Epithelial cell of esophagus (primary cell): Measurements from ENCODE around the gene CDK14.
A peak's percentile ranks its signal among the peaks of the same experiment; 100 is the strongest.

Source experiments
- DNase-seq: peaks from one replicate; pipeline ENCODE4 v3.0.0; 2010; ENCODE audit warnings: low read depth
- H3K4me3 ChIP-seq: 2 replicates; pipeline ENCODE4 v1.5.1; 2011; ENCODE audit warnings: mild to moderate bottlenecking, low read length, control low read depth
- CTCF ChIP-seq: IDR thresholded peaks from 2 replicates; pipeline ENCODE4 v1.5.1; 2011; ENCODE audit warnings: low read depth, mild to moderate bottlenecking, low read length, control low read depth, inconsistent platforms; ENCODE audit not compliant: insufficient read depth; ENCODE audit errors: missing control alignments

CDK14 gene

GRCh38 chr7:90603346-90603745 is 7.2 kb downstream of the CDK14 start:
- no peak overlapping the region for H3K4me3 ChIP-seq
- no peak for DNase-seq
- no peak for TF ChIP-seq CTCF

GRCh38 chr7:90604383-90604782 is 8.3 kb downstream of the CDK14 start:
- no peak overlapping the region for H3K4me3 ChIP-seq
- no peak for TF ChIP-seq CTCF
- peak; percentile 89 for DNase-seq

GRCh38 chr7:90605055-90605454 is 8.9 kb downstream of the CDK14 start:
- no peak overlapping the region for H3K4me3 ChIP-seq
- TF ChIP-seq CTCF, result no peak
- DNase-seq, result no peak

GRCh38 chr7:90607196-90607595 is 11.1 kb downstream of the CDK14 start:
- no peak overlapping the region for H3K4me3 ChIP-seq
- peak; percentile 85 for DNase-seq
- no peak for TF ChIP-seq CTCF

GRCh38 chr7:90610105-90610504 is 14.0 kb downstream of the CDK14 start:
- H3K4me3 ChIP-seq, result no peak overlapping the region
- no peak for TF ChIP-seq CTCF
- no peak for DNase-seq

- TF ChIP-seq CTCF, result no peak
- no peak overlapping the region for H3K4me3 ChIP-seq
- DNase-seq, result no peak
Measured at GRCh38 chr7:90611115-90611514, 15.0 kb downstream of the CDK14 start.

GRCh38 chr7:90613088-90613498 is 17.0 kb downstream of the CDK14 start:
- no peak overlapping the region for H3K4me3 ChIP-seq
- TF ChIP-seq CTCF, result no peak
- no peak for DNase-seq
